Uterus (tissue), 4 donors: ENCODE results near the gene KLHDC10. TPM values are rescaled to one million over a fixed set of nuclear protein-coding genes. Genes with fewer than 3 reads are reported as not detected.

Experiments
- DNase-seq, 2 donors: peaks; one replicate each; pipeline ENCODE4 v3.0.0-alpha.2; 2019 to 2020
- H3K27ac ChIP-seq, 2 donors: fragments of 200-600 bp; sonication (generic); 1 replicate in 1 of 2; 2 replicates in 1 of 2; pipeline ENCODE4 v1.5.1; 2016 to 2018
- H3K27me3 ChIP-seq, 2 donors: fragments of 200-600 bp; sonication (generic); one replicate each; pipeline ENCODE4 v1.5.1; 2018 to 2019; ENCODE audit warnings: control low read depth in 1 of 2
- H3K36me3 ChIP-seq, 2 donors: fragments of 200-600 bp; sonication (generic); one replicate each; pipeline ENCODE4 v1.5.1; 2019; ENCODE audit warnings: control low read depth in 1 of 2
- H3K4me1 ChIP-seq, 2 donors: fragments of 200-600 bp; sonication (generic); one replicate each; pipeline ENCODE4 v1.5.1; 2018 to 2019; ENCODE audit warnings: control low read depth in 1 of 2
- H3K4me3 ChIP-seq, 2 donors: fragments of 200-600 bp; sonication (generic); 1 replicate in 1 of 2; 2 replicates in 1 of 2; pipeline ENCODE4 v1.5.1; 2018 to 2019; ENCODE audit warnings: mild to moderate bottlenecking in 1 of 2
- H3K9me3 ChIP-seq, 2 donors: fragments of 200-600 bp; sonication (generic); one replicate each; pipeline ENCODE4 v1.5.1; 2019; ENCODE audit warnings: control low read depth in 1 of 2
- POLR2A ChIP-seq, 2 donors: fragments of 450-650 bp; IDR thresholded peaks; one replicate each; pipeline ENCODE4 v1.6.1; 2016; ENCODE audit warnings: antibody characterized with exemption in 2 of 2, mild to moderate bottlenecking in 1 of 2, moderate library complexity in 1 of 2
- intact Hi-C: fragments of 100-400 bp; cut with DNase I; formaldehyde crosslinking; loops from one replicate; pipeline ENCODE4 v1.15.1; 2023; ENCODE audit warnings: low total_unique reads
- total RNA-seq, 4 donors: library from RNA; depleted of rRNA in 3 of 4; stranded (reverse); fragments of >200 nt in 3 of 4; gene quantifications; one replicate each; pipeline versions ENCODE4 v1.1.0 to v1.2.4, GENCODE V29; 2014 to 2023
- TF ChIP-seq, protein P1 (sequence below), 4 experiments: fragments of 200-600 bp in 2 of 4; fragments of 450-650 bp in 2 of 4; sonication (generic) in 2 of 4; IDR thresholded peaks; one replicate each; pipeline ENCODE4 v1.5.1; 2016 to 2019; ENCODE audit warnings: antibody characterized with exemption in 4 of 4, mild to moderate bottlenecking in 2 of 4, moderate library complexity in 1 of 4
- donor health status: DM: yes; HTN: yes; CAD: no.

The KLHDC10 gene
- total RNA-seq, 4 donors from 2014 or later, result 8.8 to 58.5 (median 26.5) TPM

GRCh38 chr7:130162196-130162595 lies 91.9 kb downstream of the KLHDC10 start:
- Histone ChIP-seq H3K4me1 (no peaks in the 10 kb centered on the region), H3K27ac (no peak overlapping the region), H3K36me3 (no peaks in the 10 kb centered on the region), H3K27me3 (no peaks in the 10 kb centered on the region), H3K9me3 (no peaks in the 10 kb centered on the region), H3K4me3 (no peak overlapping the region)
- no peak for DNase-seq
- intact Hi-C loops, result no loop called here
- no peak for TF ChIP-seq POLR2A (IDR thresholded peaks at IDR 0.05)
- TF ChIP-seq, protein P1, sequence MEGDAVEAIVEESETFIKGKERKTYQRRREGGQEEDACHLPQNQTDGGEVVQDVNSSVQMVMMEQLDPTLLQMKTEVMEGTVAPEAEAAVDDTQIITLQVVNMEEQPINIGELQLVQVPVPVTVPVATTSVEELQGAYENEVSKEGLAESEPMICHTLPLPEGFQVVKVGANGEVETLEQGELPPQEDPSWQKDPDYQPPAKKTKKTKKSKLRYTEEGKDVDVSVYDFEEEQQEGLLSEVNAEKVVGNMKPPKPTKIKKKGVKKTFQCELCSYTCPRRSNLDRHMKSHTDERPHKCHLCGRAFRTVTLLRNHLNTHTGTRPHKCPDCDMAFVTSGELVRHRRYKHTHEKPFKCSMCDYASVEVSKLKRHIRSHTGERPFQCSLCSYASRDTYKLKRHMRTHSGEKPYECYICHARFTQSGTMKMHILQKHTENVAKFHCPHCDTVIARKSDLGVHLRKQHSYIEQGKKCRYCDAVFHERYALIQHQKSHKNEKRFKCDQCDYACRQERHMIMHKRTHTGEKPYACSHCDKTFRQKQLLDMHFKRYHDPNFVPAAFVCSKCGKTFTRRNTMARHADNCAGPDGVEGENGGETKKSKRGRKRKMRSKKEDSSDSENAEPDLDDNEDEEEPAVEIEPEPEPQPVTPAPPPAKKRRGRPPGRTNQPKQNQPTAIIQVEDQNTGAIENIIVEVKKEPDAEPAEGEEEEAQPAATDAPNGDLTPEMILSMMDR (IDR thresholded peaks at IDR 0.05), result no peak

DNA sequence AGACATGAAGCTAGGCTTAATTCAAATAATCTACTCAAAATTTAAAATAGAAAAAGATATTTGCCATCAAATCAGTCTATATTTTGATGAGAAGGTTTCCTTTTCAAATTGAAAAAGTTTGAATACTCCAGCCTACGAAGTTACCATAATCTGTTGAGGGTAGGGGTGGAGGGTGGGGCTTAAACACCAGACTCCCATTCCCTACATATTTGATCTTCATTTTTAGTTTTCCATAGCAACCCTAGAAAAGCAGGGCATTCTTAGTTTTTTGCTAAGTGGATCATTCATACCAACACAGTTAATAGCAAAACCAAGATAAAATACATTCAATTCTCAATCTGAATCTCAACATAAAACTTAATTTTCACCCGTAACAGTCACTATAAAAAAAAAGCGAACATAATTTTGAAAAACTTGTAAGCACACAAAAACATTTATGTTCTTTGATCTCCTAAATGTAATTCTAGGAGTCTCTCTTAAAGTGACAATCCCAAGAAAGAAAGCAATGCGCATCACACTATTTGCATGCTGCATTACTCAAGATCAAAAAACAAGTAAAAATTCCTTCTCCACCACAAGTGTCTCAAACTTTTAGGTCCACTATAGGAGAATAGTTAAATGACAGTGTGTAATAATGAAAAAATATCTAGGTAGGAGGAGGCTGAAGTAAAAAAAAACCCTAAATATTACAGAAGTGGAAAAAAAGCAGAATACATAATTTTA lies 104.1 kb downstream of the KLHDC10 start:
- intact Hi-C loops, result no loop called here
- H3K36me3 ChIP-seq, result no peaks in the 10 kb centered on the region
- no peaks in the 10 kb centered on the region for H3K4me1 ChIP-seq
- no peak for TF ChIP-seq POLR2A (IDR thresholded peaks at IDR 0.05)
- TF ChIP-seq, protein P1 (IDR thresholded peaks at IDR 0.05), result no peak
- no peaks in the 10 kb centered on the region for H3K27me3 ChIP-seq
- no peak overlapping the region for H3K4me3 ChIP-seq
- H3K27ac ChIP-seq, result no peak overlapping the region
- DNase-seq, result no peak
- H3K9me3 ChIP-seq, result no peaks in the 10 kb centered on the region

- H3K4me1 ChIP-seq, result no peaks in the 10 kb centered on the region
- H3K36me3 ChIP-seq, result no peaks in the 10 kb centered on the region
- no peaks in the 10 kb centered on the region for H3K9me3 ChIP-seq
- no peak overlapping the region for H3K27ac ChIP-seq
- DNase-seq, result no peak
- intact Hi-C loops, result no loop called here
- H3K27me3 ChIP-seq, result no peaks in the 10 kb centered on the region
- TF ChIP-seq, protein P1 (IDR thresholded peaks at IDR 0.05), result no peak
- no peak for TF ChIP-seq POLR2A (IDR thresholded peaks at IDR 0.05)
- H3K4me3 ChIP-seq, result no peak overlapping the region
These were observed 107.9 kb downstream of the KLHDC10 start for GRCh38 chr7:130178251-130178650.

DNA sequence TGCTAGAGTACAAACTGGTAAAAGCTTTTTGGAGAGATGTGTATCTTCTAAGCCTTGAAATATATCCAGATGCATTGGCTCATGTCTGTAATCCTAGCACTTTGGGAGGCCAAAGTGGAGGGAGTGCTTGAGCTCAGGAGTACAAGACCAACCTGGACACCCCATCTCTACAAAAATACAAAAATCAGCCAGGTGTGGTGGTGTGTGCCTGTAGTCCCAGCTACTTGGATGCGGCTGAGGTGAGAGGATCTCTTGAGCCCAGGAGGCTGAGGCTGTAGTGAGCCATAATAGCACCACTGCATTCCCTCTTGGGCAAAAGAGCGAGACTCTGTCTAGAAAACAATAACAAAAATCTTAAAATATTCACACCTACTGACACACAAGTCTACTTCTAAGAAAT lies 109.3 kb downstream of the KLHDC10 start:
- TF ChIP-seq, protein P1 (IDR thresholded peaks at IDR 0.05), result no peak
- no peak for TF ChIP-seq POLR2A (IDR thresholded peaks at IDR 0.05)
- intact Hi-C loops, result no loop called here
- no peak for DNase-seq
- Histone ChIP-seq H3K36me3 (no peaks in the 10 kb centered on the region), H3K4me1 (no peaks in the 10 kb centered on the region), H3K9me3 (no peaks in the 10 kb centered on the region), H3K27me3 (no peaks in the 10 kb centered on the region), H3K27ac (no peak overlapping the region), H3K4me3 (no peak overlapping the region)

- Histone ChIP-seq H3K36me3 (no peaks in the 10 kb centered on the region), H3K4me1 (no peaks in the 10 kb centered on the region), H3K4me3 (no peak overlapping the region), H3K9me3 (no peaks in the 10 kb centered on the region), H3K27me3 (no peaks in the 10 kb centered on the region), H3K27ac (no peak overlapping the region)
- DNase-seq, result no peak
- intact Hi-C loops, result no loop called here
- TF ChIP-seq, protein P1 (IDR thresholded peaks at IDR 0.05), result no peak
- no peak for TF ChIP-seq POLR2A (IDR thresholded peaks at IDR 0.05)
These were observed 110.4 kb downstream of the KLHDC10 start for GRCh38 chr7:130180571-130181262.
